Measurements from ENCODE around the gene ANAPC16. TPM values are rescaled to one million over a fixed set of nuclear protein-coding genes. Genes with fewer than 3 reads are reported as not detected.
A peak's percentile ranks its signal among the peaks of the same experiment; 100 is the strongest.

ANAPC16 gene
- total RNA-seq, 1 donor from 2014 or later = 53.2 TPM

GRCh38 chr10:72240371-72240770 lies 24.6 kb downstream of the ANAPC16 start:
- Mint-ChIP-seq H3K4me1 (peaks cover 33% of the 10 kb centered on the region), H3K27me3 (ENCODE audit: low read depth) (no peaks in the 10 kb centered on the region), H3K9me3 (no peaks in the 10 kb centered on the region), H3K36me3 (ENCODE audit: low read depth) (peaks cover 3% of the 10 kb centered on the region), H3K27ac (ENCODE audit: unreplicated experiment) (no peak overlapping the region), H3K4me3 (no peak overlapping the region)
- TF ChIP-seq CTCF (conservative IDR thresholded peaks at IDR 0.05) = no peak
- DNase-seq (ENCODE audit: low read depth, low spot score) = no peak

DNA sequence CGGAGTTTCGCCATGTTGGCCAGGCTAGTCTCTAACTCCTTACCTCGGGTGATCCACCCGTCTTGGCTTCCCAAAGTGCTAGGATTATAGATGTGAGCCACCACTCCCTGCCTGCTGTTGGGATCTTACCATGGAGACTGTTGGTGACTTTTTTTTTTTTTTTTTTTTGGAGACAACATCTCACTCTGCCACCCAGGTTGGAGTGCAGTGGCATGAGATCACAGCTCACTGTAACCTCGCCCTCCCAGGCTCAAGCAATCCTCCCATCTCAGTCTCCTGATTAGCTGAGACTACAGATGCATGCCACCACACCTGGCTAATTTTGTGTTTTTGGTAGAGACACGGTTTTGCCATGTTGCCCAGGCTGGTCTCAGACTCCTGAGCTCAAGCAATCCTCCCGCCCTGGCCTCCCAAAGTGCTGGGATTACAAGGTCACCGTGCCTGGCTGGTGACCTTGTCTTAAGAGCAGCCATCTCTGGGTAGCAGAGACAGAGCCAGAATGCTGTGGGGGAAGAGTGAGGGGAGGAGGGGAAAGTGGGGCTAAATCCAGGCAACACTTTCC lies 26.0 kb downstream of the ANAPC16 start:
- no peak for TF ChIP-seq CTCF (conservative IDR thresholded peaks at IDR 0.05)
- no peak overlapping the region for H3K4me3 Mint-ChIP-seq
- peaks cover 41% of the 10 kb centered on the region for H3K4me1 Mint-ChIP-seq

GRCh38 chr10:72242675-72243074 lies 26.9 kb downstream of the ANAPC16 start:
- no peak for TF ChIP-seq CTCF (conservative IDR thresholded peaks at IDR 0.05)
- DNase-seq (ENCODE audit: low read depth, low spot score) = no peak
- H3K36me3 Mint-ChIP-seq (ENCODE audit: low read depth) = no peaks in the 10 kb centered on the region
- H3K27me3 Mint-ChIP-seq (ENCODE audit: low read depth) = no peaks in the 10 kb centered on the region
- no peaks in the 10 kb centered on the region for H3K9me3 Mint-ChIP-seq
- H3K4me1 Mint-ChIP-seq = peaks cover 39% of the 10 kb centered on the region
- H3K27ac Mint-ChIP-seq (ENCODE audit: unreplicated experiment) = peak overlapping the region; percentile 88
- no peak overlapping the region for H3K4me3 Mint-ChIP-seq

More for the DNA sequence above, 26.0 kb downstream of the ANAPC16 start:
- Mint-ChIP-seq H3K27me3 (ENCODE audit: low read depth) (no peaks in the 10 kb centered on the region), H3K27ac (ENCODE audit: unreplicated experiment) (peak overlapping the region; percentile 87), H3K36me3 (ENCODE audit: low read depth) (no peaks in the 10 kb centered on the region), H3K9me3 (no peaks in the 10 kb centered on the region)
- DNase-seq (ENCODE audit: low read depth, low spot score) = no peak

- H3K4me1 Mint-ChIP-seq = peaks cover 48% of the 10 kb centered on the region
- H3K36me3 Mint-ChIP-seq (ENCODE audit: low read depth) = no peaks in the 10 kb centered on the region
- peak overlapping the region; percentile 3 for H3K27ac Mint-ChIP-seq (ENCODE audit: unreplicated experiment)
- no peaks in the 10 kb centered on the region for H3K27me3 Mint-ChIP-seq (ENCODE audit: low read depth)
- H3K9me3 Mint-ChIP-seq = no peaks in the 10 kb centered on the region
- peak; percentile 51 for TF ChIP-seq CTCF (conservative IDR thresholded peaks at IDR 0.05)
- no peak for DNase-seq (ENCODE audit: low read depth, low spot score)
- no peak overlapping the region for H3K4me3 Mint-ChIP-seq
These were observed 28.1 kb downstream of the ANAPC16 start for GRCh38 chr10:72243822-72244437.

DNA sequence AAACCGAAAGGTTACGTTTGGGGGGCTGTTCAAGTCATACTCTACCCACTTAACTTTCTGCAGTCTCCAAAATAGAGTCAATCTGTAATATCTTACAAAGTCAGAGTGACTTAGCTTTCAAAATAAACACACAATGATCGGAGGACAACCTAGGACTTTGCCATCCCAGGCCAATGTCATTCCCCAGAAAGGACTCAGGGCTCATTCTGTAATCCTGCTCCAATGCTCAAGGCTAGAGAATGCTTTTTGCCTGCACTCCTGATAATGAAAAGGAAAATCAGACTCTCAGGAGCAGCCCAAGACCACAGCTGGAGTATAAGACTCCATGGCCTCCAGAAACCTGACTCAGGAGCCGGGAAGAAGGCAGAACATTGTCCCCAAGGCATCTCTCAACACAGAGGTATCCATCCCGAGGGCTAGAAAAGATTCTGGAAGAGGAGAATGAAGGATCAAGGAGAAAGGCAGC lies 28.8 kb downstream of the ANAPC16 start:
- no peak for DNase-seq (ENCODE audit: low read depth, low spot score)
- no peaks in the 10 kb centered on the region for H3K9me3 Mint-ChIP-seq
- H3K27me3 Mint-ChIP-seq (ENCODE audit: low read depth) = no peaks in the 10 kb centered on the region
- H3K36me3 Mint-ChIP-seq (ENCODE audit: low read depth) = no peaks in the 10 kb centered on the region
- H3K4me3 Mint-ChIP-seq = no peak overlapping the region
- H3K27ac Mint-ChIP-seq (ENCODE audit: unreplicated experiment) = peak overlapping the region; percentile 44
- TF ChIP-seq CTCF (conservative IDR thresholded peaks at IDR 0.05) = no peak
- peaks cover 50% of the 10 kb centered on the region for H3K4me1 Mint-ChIP-seq

Measured in neural crest cell (in vitro differentiated cells).